Panc1 (cell line): ENCODE results near the gene COL1A1. TPM values are rescaled to one million over a fixed set of nuclear protein-coding genes. Genes with fewer than 3 reads are reported as not detected.

Experiments used
- ATAC-seq: fragments of 200-7000 bp; cut with Tn5 transposase; 2 replicates; pipeline ENCODE4 v1.9.1; 2020; ENCODE audit warnings: mild to moderate bottlenecking, moderate library complexity
- BruUV-seq: library from RNA; stranded (reverse); fragments of 400-500 nt; replicated peaks from 2 replicates; lab custom pipeline; 2021; lab: Mats Ljungman, UMichigan
- CTCF ChIA-PET: fragments of 300-600 bp; sonication (Branson Sonifier 250); formaldehyde crosslinking; loops from one replicate; lab custom pipeline; 2022; ENCODE audit warnings: antibody characterized with exemption; lab: Charles Lee
- POLR2A ChIA-PET: fragments of 300-600 bp; sonication (Branson Sonifier 250); formaldehyde crosslinking; loops from one replicate; lab custom pipeline; 2022; ENCODE audit warnings: antibody characterized with exemption; lab: Charles Lee
- DNase-seq: peaks from one replicate; pipeline ENCODE4 v3.0.0-alpha.2; 2010; ENCODE audit warnings: low read depth, low spot score
- H3K27ac ChIP-seq: 2 replicates; pipeline ENCODE4 v1.5.1; 2011; ENCODE audit warnings: mild to moderate bottlenecking, low read length, inconsistent platforms
- H3K27me3 ChIP-seq: fragments of 200-500 bp; sonication (Bioruptor generic); 2 replicates; pipeline ENCODE4 v1.6.0; 2014; ENCODE audit warnings: low read length, inconsistent platforms; ENCODE audit not compliant: control insufficient read depth, insufficient read depth
- H3K36me3 ChIP-seq: fragments of 200-500 bp; sonication (Bioruptor generic); 2 replicates; pipeline ENCODE4 v1.5.1; 2014; ENCODE audit warnings: inconsistent platforms, mild to moderate bottlenecking, low read length, moderate library complexity; ENCODE audit not compliant: control insufficient read depth, insufficient read depth
- H3K4me1 ChIP-seq: 2 replicates; pipeline ENCODE4 v1.5.1; 2011; ENCODE audit warnings: inconsistent platforms, mild to moderate bottlenecking, low read length, moderate library complexity; ENCODE audit not compliant: control insufficient read depth, insufficient read depth
- H3K4me3 ChIP-seq, 2 experiments: 2 replicates each; pipeline ENCODE4 v1.5.1; 2011 to 2012; ENCODE audit warnings: low read depth in 2 of 2, low read length in 2 of 2, mild to moderate bottlenecking in 2 of 2, inconsistent platforms in 1 of 2, moderate library complexity in 1 of 2
- H3K9me3 ChIP-seq: fragments of 200-500 bp; sonication (Bioruptor generic); 2 replicates; pipeline ENCODE4 v1.5.1; 2014; ENCODE audit warnings: low read depth, mild to moderate bottlenecking, inconsistent platforms, low read length, moderate library complexity; ENCODE audit not compliant: control insufficient read depth, insufficient read depth
- POLR2AphosphoS5 ChIP-seq: IDR thresholded peaks from 2 replicates; pipeline ENCODE4 v1.6.1; 2012; ENCODE audit warnings: mild to moderate bottlenecking, low read depth, low read length, moderate library complexity
- SIN3A ChIP-seq: IDR thresholded peaks from 2 replicates; pipeline ENCODE4 v1.6.1; 2012; ENCODE audit warnings: low read depth, mild to moderate bottlenecking, low read length, moderate library complexity, borderline replicate concordance; ENCODE audit not compliant: insufficient read depth
- TCF7L2 ChIP-seq: IDR thresholded peaks from 2 replicates; pipeline ENCODE4 v1.6.1; 2011; ENCODE audit warnings: mild to moderate bottlenecking, low read depth, low read length, inconsistent platforms
- in situ Hi-C: cut with HindIII; loops from 2 replicates; pipeline ENCODE4 v1.10.0; 2016; ENCODE audit warnings: low sequenced_read_pairs, low pct_unique_long_range_greater_than_20kb
- intact Hi-C: fragments of 100-400 bp; cut with micrococcal nuclease; formaldehyde crosslinking; loops from one replicate; pipeline ENCODE4 v1.10.0; 2022; ENCODE audit not compliant: unreplicated experiment
- total RNA-seq: library from RNA; stranded (reverse); gene quantifications from one replicate; pipeline ENCODE4 v1.2.1, GENCODE V29; 2021; ENCODE audit not compliant: unreplicated experiment
- TF ChIP-seq, protein P1 (sequence below), 2 experiments: IDR thresholded peaks; 2 replicates each; pipeline ENCODE4 v1.6.1; 2011 to 2012; ENCODE audit warnings: low read depth in 2 of 2, control low read depth in 1 of 2, low read length in 1 of 2, mild to moderate bottlenecking in 1 of 2, moderate library complexity in 1 of 2; ENCODE audit not compliant: insufficient read depth in 1 of 2
- TF ChIP-seq, protein P2 (sequence below): fragments of 450-650 bp; IDR thresholded peaks from 2 replicates; pipeline ENCODE4 v1.5.1; 2017; ENCODE audit warnings: mild to moderate bottlenecking

Gene COL1A1
- total RNA-seq, 1 experiment from 2014 or later: 52.7 TPM

- intact Hi-C loops: no loop called here
- no peaks in the 10 kb centered on the region for H3K36me3 ChIP-seq
- H3K4me1 ChIP-seq: peaks cover 6% of the 10 kb centered on the region; the same call in 1 of the 2 replicates
- CTCF ChIA-PET: interaction anchor here (0.6 to 1.3 kb wide), 2 partner anchors 14 to 79 kb away, joined by 4 read pairs; partner anchors contain the start of gene PPP1R9B
- POLR2A ChIA-PET: no interaction called here
- no peak for ATAC-seq
- DNase-seq: no peak
- H3K27ac ChIP-seq: no peak overlapping the region
- H3K4me3 ChIP-seq: no peak overlapping the region
- BruUV-seq: no TSS peak
- no peak for TF ChIP-seq TCF7L2
- TF ChIP-seq, protein P1, sequence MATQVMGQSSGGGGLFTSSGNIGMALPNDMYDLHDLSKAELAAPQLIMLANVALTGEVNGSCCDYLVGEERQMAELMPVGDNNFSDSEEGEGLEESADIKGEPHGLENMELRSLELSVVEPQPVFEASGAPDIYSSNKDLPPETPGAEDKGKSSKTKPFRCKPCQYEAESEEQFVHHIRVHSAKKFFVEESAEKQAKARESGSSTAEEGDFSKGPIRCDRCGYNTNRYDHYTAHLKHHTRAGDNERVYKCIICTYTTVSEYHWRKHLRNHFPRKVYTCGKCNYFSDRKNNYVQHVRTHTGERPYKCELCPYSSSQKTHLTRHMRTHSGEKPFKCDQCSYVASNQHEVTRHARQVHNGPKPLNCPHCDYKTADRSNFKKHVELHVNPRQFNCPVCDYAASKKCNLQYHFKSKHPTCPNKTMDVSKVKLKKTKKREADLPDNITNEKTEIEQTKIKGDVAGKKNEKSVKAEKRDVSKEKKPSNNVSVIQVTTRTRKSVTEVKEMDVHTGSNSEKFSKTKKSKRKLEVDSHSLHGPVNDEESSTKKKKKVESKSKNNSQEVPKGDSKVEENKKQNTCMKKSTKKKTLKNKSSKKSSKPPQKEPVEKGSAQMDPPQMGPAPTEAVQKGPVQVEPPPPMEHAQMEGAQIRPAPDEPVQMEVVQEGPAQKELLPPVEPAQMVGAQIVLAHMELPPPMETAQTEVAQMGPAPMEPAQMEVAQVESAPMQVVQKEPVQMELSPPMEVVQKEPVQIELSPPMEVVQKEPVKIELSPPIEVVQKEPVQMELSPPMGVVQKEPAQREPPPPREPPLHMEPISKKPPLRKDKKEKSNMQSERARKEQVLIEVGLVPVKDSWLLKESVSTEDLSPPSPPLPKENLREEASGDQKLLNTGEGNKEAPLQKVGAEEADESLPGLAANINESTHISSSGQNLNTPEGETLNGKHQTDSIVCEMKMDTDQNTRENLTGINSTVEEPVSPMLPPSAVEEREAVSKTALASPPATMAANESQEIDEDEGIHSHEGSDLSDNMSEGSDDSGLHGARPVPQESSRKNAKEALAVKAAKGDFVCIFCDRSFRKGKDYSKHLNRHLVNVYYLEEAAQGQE (IDR thresholded peaks at IDR 0.05; ENCODE audit: insufficient read depth in 1 of 2, low read depth in 2 of 2, low read length in 1 of 2): no peak
- no peak for TF ChIP-seq SIN3A
- TF ChIP-seq POLR2AphosphoS5: no peak
- TF ChIP-seq, protein P2, sequence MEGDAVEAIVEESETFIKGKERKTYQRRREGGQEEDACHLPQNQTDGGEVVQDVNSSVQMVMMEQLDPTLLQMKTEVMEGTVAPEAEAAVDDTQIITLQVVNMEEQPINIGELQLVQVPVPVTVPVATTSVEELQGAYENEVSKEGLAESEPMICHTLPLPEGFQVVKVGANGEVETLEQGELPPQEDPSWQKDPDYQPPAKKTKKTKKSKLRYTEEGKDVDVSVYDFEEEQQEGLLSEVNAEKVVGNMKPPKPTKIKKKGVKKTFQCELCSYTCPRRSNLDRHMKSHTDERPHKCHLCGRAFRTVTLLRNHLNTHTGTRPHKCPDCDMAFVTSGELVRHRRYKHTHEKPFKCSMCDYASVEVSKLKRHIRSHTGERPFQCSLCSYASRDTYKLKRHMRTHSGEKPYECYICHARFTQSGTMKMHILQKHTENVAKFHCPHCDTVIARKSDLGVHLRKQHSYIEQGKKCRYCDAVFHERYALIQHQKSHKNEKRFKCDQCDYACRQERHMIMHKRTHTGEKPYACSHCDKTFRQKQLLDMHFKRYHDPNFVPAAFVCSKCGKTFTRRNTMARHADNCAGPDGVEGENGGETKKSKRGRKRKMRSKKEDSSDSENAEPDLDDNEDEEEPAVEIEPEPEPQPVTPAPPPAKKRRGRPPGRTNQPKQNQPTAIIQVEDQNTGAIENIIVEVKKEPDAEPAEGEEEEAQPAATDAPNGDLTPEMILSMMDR: no peak
- in situ Hi-C loops: no loop called here
- H3K9me3 ChIP-seq: no peaks in the 10 kb centered on the region
- no peaks in the 10 kb centered on the region for H3K27me3 ChIP-seq
These were observed 36.0 kb downstream of the COL1A1 start for GRCh38 chr17:50165466-50165865.

DNA sequence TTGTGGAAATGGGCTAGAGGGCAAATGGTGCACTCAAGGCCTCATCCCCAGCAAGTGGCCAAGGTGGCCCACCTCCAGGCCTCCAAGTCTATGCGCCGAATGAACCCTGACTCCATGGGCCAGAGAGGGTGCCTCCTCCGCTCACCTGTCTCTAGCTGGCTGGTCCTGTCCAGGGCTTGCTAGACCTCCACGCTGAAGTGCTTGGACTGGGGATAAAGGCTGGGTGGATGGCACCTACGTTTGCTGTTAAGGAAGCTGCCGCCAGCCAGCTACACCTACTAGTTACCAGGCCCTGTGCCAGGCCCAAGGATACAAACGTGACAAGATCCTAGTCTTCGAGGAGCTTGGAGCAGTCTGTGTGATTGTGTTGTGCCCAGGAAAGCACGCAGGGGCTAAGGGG, 36.4 kb downstream of the COL1A1 start:
- peaks cover 6% of the 10 kb centered on the region; the same call in 1 of the 2 replicates for H3K4me1 ChIP-seq
- H3K4me3 ChIP-seq: no peak overlapping the region
- no TSS peak for BruUV-seq
- TF ChIP-seq, protein P2: no peak
- TF ChIP-seq SIN3A: no peak
- no peak for TF ChIP-seq POLR2AphosphoS5
- TF ChIP-seq, protein P1 (IDR thresholded peaks at IDR 0.05; ENCODE audit: insufficient read depth in 1 of 2, low read depth in 2 of 2, low read length in 1 of 2): no peak
- TF ChIP-seq TCF7L2: no peak
- no peaks in the 10 kb centered on the region for H3K36me3 ChIP-seq
- DNase-seq (no peak), ATAC-seq (no peak)
- no peaks in the 10 kb centered on the region for H3K27me3 ChIP-seq
- no peaks in the 10 kb centered on the region for H3K9me3 ChIP-seq
- ChIA-PET POLR2A (no interaction called here), CTCF (interaction anchor here (0.6 to 1.3 kb wide), 3 partner anchors 14 to 155 kb away, joined by 3 to 4 read pairs (median 4); partner anchors contain the start of gene PPP1R9B)
- no peak overlapping the region for H3K27ac ChIP-seq
- intact Hi-C loops (no loop called here), in situ Hi-C loops (no loop called here)
